Activated naive CD8-positive, alpha-beta T cell treated with anti-CD3 and anti-CD28 coated beads, Interleukin-2, amount 50 U/mL, for 24 hours (primary cell): ENCODE measurements around the gene AFMID.

Experiments used
- ATAC-seq: fragments of 150-1000 bp; cut with Tn5 transposase; one replicate; pipeline ENCODE4 v1.10.0; 2021
- DNase-seq: peaks from one replicate; pipeline ENCODE4 v3.0.0; 2021
- H3K27ac Mint-ChIP-seq: one replicate; pipeline ENCODE4 v1.8.0; 2021; ENCODE audit warnings: mild to moderate bottlenecking, mixed read lengths
- H3K27me3 Mint-ChIP-seq: one replicate; pipeline ENCODE4 v1.8.0; 2021; ENCODE audit warnings: mixed read lengths
- H3K36me3 Mint-ChIP-seq: one replicate; pipeline ENCODE4 v1.8.0; 2021; ENCODE audit warnings: low read depth, mixed read lengths
- H3K4me1 Mint-ChIP-seq: one replicate; pipeline ENCODE4 v1.8.0; 2021; ENCODE audit warnings: mixed read lengths
- H3K4me3 Mint-ChIP-seq: one replicate; pipeline ENCODE4 v1.8.0; 2021; ENCODE audit warnings: mild to moderate bottlenecking, moderate library complexity, mixed read lengths
- H3K9me3 Mint-ChIP-seq: one replicate; pipeline ENCODE4 v1.8.0; 2021; ENCODE audit warnings: mixed read lengths

The AFMID gene

DNA sequence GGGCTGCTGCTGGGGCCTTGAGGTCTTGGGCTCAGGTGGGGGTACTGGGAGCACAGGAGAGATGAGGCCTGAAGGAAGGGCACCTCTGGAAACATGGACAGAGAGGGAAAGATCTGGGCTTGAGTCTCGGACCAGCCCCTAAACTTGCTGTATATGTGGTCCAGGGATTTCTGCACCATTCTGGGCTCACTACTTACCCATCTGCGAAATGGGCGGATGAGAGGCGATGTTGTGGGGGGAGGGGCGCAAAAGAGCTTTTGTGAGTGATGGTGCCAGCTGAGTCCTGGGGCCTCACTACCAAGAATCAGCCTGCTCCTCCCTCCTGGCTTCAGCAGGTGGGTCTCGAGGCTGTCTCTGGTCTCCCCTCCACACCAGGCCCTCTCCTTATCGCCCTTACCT is 40.7 kb upstream of the AFMID start:
- Mint-ChIP-seq H3K36me3 (peaks cover 2% of the 10 kb centered on the region), H3K4me3 (no peak overlapping the region), H3K27me3 (no peaks in the 10 kb centered on the region), H3K9me3 (no peaks in the 10 kb centered on the region), H3K27ac (peak overlapping the region; percentile 69), H3K4me1 (peaks cover 42% of the 10 kb centered on the region)
- DNase-seq (no peak), ATAC-seq (no peak)

GRCh38 chr17:78146881-78147280 is 40.3 kb upstream of the AFMID start:
- H3K4me1 Mint-ChIP-seq, result peaks cover 38% of the 10 kb centered on the region
- H3K9me3 Mint-ChIP-seq, result no peaks in the 10 kb centered on the region
- ATAC-seq (no peak), DNase-seq (no peak)
- peak overlapping the region; percentile 69 for H3K27ac Mint-ChIP-seq
- no peaks in the 10 kb centered on the region for H3K27me3 Mint-ChIP-seq
- H3K36me3 Mint-ChIP-seq, result no peaks in the 10 kb centered on the region
- no peak overlapping the region for H3K4me3 Mint-ChIP-seq

GRCh38 chr17:78147315-78147998 is 39.7 kb upstream of the AFMID start:
- ATAC-seq, result peak; percentile 29
- Mint-ChIP-seq H3K9me3 (no peaks in the 10 kb centered on the region), H3K27ac (peak overlapping the region; percentile 69), H3K27me3 (no peaks in the 10 kb centered on the region), H3K4me1 (peaks cover 33% of the 10 kb centered on the region), H3K36me3 (no peaks in the 10 kb centered on the region), H3K4me3 (no peak overlapping the region)
- DNase-seq, result no peak

- Mint-ChIP-seq H3K4me1 (peaks cover 31% of the 10 kb centered on the region), H3K36me3 (no peaks in the 10 kb centered on the region), H3K27me3 (no peaks in the 10 kb centered on the region), H3K4me3 (no peak overlapping the region), H3K27ac (peak overlapping the region; percentile 35), H3K9me3 (no peaks in the 10 kb centered on the region)
- ATAC-seq, result no peak
- no peak for DNase-seq
Measured at GRCh38 chr17:78148286-78149016, 38.7 kb upstream of the AFMID start.

DNA sequence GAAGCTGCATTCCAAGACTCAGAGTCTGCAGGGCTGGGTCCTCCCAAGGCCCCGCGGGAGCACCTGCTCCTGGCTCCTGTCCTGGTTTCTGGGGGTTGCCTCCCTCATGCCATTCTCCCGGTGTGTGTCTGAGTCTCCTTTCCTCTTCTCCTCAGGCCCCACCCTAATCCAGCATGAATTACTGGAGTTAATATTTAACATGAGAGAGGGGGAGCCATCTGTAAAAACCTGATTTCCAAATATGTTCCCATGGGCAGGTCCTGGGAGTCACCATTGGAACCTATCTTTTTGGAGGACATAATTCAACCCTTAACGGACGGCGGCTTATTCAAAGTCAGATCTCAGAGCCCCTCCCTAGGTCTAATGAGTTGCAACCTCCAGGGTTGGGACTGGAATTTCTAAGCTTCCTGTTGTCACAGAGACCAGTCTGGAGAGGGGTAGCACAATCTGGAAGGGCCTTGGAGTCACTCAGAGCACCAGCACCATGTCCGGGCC is 35.6 kb upstream of the AFMID start:
- H3K4me1 Mint-ChIP-seq, result peaks cover 27% of the 10 kb centered on the region
- H3K27me3 Mint-ChIP-seq, result no peaks in the 10 kb centered on the region
- no peak overlapping the region for H3K4me3 Mint-ChIP-seq
- H3K36me3 Mint-ChIP-seq, result no peaks in the 10 kb centered on the region
- ATAC-seq (no peak), DNase-seq (no peak)
- no peaks in the 10 kb centered on the region for H3K9me3 Mint-ChIP-seq
- no peak overlapping the region for H3K27ac Mint-ChIP-seq

DNA sequence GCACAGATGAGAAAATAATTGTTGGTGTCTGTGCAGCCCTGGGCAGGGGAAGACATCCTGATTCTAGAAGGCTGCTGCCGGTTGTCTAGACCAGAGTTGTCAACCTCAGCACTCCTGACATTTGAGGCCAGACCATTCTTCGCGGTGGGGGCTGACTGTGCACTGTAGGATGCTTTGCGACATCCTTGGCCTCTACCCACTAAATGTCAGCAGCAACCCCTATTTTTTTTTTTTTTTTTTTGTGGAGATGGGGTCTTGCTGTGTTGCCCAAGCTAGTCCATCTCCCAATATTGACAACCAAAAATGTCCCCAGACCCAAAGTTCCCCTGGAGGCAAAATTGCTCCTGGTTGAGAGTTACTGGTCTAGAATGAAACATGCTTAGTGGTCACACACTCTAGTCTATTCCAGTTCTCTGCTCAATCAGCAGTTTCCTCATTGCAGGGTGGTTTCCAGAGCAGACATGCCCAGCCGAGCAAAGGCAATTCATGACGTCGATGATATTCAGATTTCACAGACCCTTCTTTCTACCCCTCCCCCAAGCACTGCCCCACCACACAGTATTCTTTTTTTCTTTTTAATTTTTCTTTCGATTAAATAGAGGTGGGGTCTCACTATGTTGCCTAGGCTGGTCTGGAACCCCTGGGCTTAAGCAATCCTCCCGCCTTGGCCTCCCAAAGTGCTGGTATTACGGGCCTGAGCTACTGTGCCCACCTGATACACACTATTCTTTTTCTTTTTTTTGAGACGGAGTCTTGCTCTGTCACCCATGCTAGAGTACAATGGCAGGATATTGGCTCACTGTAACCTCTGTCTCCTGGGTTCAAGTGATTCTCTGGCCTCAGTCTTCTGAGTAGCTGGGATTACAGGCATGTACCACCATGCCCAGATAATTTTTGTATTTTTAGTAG is 32.0 kb upstream of the AFMID start:
- Mint-ChIP-seq H3K36me3 (no peaks in the 10 kb centered on the region), H3K4me1 (peaks cover 16% of the 10 kb centered on the region), H3K9me3 (no peaks in the 10 kb centered on the region), H3K27me3 (no peaks in the 10 kb centered on the region), H3K27ac (peak overlapping the region; percentile 60), H3K4me3 (no peak overlapping the region)
- peak; percentile 34 for DNase-seq
- ATAC-seq, result peak; percentile 74

- Mint-ChIP-seq H3K9me3 (no peaks in the 10 kb centered on the region), H3K4me3 (no peak overlapping the region), H3K36me3 (no peaks in the 10 kb centered on the region), H3K27me3 (no peaks in the 10 kb centered on the region), H3K27ac (peak overlapping the region; percentile 33), H3K4me1 (peaks cover 14% of the 10 kb centered on the region)
- no peak for DNase-seq
- ATAC-seq, result peak; percentile 70
Measured at GRCh38 chr17:78159575-78160158, 27.5 kb upstream of the AFMID start.

DNA sequence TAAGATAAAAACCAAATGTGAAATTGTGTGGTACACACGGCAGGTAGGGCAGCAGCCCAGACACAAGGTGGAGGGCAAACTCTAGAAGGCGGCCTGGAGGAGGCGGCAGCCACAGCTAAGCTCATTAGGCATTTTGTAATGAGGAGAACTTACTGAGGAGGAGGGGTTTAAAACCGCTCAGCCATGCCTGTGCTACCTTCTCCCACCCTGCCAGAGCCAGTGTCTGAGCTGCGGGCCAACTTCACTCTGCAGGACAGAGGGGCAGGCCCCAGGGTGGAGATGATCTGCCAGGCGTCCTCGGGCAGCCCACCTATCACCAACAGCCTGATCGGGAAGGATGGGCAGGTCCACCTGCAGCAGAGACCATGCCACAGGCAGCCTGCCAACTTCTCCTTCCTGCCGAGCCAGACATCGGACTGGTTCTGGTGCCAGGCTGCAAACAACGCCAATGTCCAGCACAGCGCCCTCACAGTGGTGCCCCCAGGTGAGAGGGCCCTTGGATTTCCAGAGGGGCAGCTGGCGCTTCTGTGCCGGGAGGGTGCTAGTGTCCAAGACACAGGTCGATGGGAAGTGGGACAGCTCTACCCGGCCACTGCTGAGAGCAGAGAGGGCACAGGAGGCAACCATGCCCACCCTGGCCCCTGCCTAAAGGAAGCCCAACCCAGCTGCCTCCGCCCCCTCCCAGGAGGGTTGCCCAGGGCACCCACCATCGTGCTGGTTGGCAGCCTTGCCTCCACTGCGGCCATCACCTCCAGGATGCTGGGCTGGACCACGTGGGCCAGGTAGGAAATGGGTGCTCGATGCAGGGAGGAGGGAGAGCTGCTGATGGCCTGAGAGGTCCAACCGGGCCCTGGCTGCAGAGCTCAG is 23.0 kb upstream of the AFMID start:
- no peak for ATAC-seq
- Mint-ChIP-seq H3K27me3 (no peaks in the 10 kb centered on the region), H3K4me3 (no peak overlapping the region), H3K9me3 (no peaks in the 10 kb centered on the region), H3K4me1 (peaks cover 9% of the 10 kb centered on the region), H3K27ac (no peak overlapping the region), H3K36me3 (no peaks in the 10 kb centered on the region)
- DNase-seq, result no peak

DNA sequence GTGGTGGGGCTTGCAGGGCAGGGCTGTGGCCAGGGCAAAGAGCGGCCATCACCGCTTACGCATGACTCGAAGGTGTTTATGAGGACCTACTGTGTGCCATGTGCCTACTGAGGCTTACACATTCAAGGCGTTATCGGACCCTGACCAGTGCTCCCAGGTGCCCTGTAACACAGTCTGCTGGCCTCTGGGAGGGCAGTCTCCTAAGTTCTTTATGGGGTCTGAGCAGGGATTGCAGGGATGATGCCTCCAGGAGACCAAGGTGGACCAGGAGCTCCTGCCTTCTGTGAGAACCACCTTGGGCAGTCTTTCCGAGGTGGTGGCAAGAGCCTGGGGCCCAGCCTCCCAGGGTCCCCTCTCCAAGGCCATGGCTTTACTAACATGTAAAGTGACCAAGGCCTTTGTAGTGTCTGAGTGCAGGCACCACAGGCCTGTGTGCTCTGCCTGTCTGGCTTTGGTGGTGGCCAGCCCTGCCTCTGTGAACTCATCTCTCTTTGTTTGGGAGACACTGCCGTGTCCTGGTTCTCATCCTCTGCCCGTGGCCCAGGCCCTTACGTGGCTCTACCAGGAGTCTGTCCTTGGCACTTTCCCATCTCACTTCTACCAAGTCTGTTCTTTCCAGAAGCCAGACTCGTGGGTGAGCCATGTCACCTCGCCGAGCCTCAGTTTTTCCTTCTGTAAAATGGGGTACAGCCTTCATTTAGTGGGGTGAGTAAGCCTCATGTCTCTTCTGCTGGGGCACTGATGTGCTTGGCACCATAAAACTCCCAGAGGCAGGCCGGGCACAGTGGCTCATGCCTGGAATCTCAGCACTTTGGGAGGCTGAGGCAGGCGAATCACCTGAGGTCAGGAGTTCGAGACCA is 22.2 kb upstream of the AFMID start:
- Mint-ChIP-seq H3K36me3 (no peaks in the 10 kb centered on the region), H3K9me3 (no peaks in the 10 kb centered on the region), H3K4me3 (no peak overlapping the region), H3K27ac (no peak overlapping the region), H3K27me3 (no peaks in the 10 kb centered on the region), H3K4me1 (peaks cover 7% of the 10 kb centered on the region)
- DNase-seq, result no peak
- ATAC-seq, result no peak

- H3K4me3 Mint-ChIP-seq, result no peak overlapping the region
- no peaks in the 10 kb centered on the region for H3K9me3 Mint-ChIP-seq
- no peak for DNase-seq
- no peak overlapping the region for H3K27ac Mint-ChIP-seq
- H3K4me1 Mint-ChIP-seq, result peaks cover 16% of the 10 kb centered on the region
- peaks cover 3% of the 10 kb centered on the region for H3K36me3 Mint-ChIP-seq
- H3K27me3 Mint-ChIP-seq, result no peaks in the 10 kb centered on the region
- ATAC-seq, result no peak
Measured at GRCh38 chr17:78166416-78166815, 20.7 kb upstream of the AFMID start.

DNA sequence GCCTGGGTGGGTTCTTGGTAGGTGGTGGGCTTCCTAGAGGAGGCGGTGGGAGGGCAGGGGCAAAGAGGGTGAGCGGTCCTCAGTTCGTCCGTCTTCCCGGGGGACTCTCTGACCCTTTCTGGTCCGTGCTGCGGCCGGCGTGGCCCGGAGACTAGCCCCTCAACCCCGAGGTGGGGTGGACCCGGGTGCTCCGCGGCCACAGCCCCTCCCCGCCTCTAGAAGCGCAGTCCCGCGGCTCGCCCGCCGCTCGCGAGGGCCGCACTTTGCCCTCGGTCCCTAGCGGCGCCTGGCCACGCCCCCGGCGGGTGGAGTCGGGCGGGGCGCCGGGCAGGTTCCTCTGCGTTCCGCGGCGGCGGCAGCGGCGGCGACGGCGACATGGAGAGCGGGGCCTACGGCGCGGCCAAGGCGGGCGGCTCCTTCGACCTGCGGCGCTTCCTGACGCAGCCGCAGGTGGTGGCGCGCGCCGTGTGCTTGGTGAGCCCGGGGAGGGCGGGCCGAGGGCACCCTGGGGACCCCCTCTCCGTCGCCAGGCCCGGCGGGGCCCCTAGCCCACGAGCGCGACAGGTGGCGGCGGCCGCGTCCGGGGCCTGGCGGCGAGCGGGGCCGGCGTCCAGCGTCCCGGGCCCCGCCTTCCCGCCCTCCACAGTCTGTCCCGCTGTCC is 18.8 kb upstream of the AFMID start, which contains the start of gene SYNGR2:
TSS of gene SYNGR2 (plus strand) at position 340 of the 661 bp plus-strand sequence. CDS start at position 376, 36 bp downstream.
- H3K36me3 Mint-ChIP-seq, result peaks cover 17% of the 10 kb centered on the region
- ATAC-seq (peak; percentile 74), DNase-seq (peak; percentile 91)
- H3K27me3 Mint-ChIP-seq, result no peaks in the 10 kb centered on the region
- peaks cover 36% of the 10 kb centered on the region for H3K4me1 Mint-ChIP-seq
- H3K4me3 Mint-ChIP-seq, result peak within 1 kb of the TSS; percentile 78
- no peaks in the 10 kb centered on the region for H3K9me3 Mint-ChIP-seq
- H3K27ac Mint-ChIP-seq, result peak within 1 kb of the TSS; percentile 64
